Coronary artery (tissue), 2 donors: ENCODE results near the gene ETNK2.

Source experiments
- DNase-seq: peaks from one replicate; pipeline ENCODE4 v3.0.0-alpha.2; 2017; ENCODE audit warnings: low spot score
- H3K27ac ChIP-seq, 2 donors: fragments of 200-600 bp; sonication (generic); one replicate each; pipeline ENCODE4 v1.5.1; 2016 to 2019
- H3K4me3 ChIP-seq: fragments of 200-600 bp; sonication (generic); 2 replicates; pipeline ENCODE4 v1.5.1; 2016; ENCODE audit warnings: mild to moderate bottlenecking, moderate library complexity
- TF ChIP-seq, protein P1 (sequence below): fragments of 200-600 bp; sonication (generic); IDR thresholded peaks from one replicate; pipeline ENCODE4 v1.5.1; 2019; ENCODE audit warnings: antibody characterized with exemption

ETNK2 gene, protein sequence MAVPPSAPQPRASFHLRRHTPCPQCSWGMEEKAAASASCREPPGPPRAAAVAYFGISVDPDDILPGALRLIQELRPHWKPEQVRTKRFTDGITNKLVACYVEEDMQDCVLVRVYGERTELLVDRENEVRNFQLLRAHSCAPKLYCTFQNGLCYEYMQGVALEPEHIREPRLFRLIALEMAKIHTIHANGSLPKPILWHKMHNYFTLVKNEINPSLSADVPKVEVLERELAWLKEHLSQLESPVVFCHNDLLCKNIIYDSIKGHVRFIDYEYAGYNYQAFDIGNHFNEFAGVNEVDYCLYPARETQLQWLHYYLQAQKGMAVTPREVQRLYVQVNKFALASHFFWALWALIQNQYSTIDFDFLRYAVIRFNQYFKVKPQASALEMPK

DNA sequence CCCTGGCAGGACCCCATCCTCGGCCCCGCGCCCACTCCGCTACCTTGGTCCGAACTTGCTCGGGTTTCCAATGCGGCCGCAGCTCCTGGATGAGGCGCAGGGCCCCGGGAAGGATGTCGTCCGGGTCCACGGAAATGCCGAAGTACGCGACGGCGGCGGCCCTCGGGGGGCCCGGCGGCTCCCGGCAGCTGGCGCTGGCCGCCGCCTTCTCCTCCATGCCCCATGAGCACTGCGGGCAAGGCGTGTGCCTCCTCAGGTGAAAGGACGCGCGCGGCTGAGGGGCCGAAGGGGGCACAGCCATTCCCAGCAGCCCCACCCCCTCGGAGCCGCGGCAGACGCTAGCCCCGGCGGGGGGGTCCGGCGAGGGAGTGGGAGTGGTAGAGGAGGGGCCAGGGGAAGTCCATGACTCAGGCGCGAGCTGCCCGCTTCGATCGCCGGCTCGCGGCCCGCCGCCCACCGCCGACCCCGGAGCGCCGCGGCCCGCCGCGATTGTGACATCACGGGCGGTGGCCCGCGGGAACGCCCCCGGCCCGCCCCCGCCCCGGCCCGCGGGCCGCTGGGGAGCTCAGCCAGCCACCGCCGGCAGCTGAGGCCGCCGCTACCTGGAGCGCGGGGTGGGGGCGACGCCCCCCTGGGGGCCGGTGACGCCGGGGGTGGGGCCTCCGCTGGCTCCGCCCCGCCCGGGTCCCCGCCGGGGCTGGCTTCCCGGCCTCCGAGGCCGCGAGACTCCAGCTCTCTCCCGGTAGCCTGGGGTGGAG lies at the start of gene ETNK2:
ETNK2 (minus strand) TSS at position 493 of the 758 bp plus-strand sequence; CDS start at position 301, 192 bp downstream.
- peak; percentile 85 for DNase-seq
- TF ChIP-seq, protein P1, sequence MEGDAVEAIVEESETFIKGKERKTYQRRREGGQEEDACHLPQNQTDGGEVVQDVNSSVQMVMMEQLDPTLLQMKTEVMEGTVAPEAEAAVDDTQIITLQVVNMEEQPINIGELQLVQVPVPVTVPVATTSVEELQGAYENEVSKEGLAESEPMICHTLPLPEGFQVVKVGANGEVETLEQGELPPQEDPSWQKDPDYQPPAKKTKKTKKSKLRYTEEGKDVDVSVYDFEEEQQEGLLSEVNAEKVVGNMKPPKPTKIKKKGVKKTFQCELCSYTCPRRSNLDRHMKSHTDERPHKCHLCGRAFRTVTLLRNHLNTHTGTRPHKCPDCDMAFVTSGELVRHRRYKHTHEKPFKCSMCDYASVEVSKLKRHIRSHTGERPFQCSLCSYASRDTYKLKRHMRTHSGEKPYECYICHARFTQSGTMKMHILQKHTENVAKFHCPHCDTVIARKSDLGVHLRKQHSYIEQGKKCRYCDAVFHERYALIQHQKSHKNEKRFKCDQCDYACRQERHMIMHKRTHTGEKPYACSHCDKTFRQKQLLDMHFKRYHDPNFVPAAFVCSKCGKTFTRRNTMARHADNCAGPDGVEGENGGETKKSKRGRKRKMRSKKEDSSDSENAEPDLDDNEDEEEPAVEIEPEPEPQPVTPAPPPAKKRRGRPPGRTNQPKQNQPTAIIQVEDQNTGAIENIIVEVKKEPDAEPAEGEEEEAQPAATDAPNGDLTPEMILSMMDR: no peak
- Histone ChIP-seq H3K4me3 (peak within 1 kb of the TSS; percentile 85), H3K27ac (peak within 1 kb of the TSS; percentile 84 to 87)

DNA sequence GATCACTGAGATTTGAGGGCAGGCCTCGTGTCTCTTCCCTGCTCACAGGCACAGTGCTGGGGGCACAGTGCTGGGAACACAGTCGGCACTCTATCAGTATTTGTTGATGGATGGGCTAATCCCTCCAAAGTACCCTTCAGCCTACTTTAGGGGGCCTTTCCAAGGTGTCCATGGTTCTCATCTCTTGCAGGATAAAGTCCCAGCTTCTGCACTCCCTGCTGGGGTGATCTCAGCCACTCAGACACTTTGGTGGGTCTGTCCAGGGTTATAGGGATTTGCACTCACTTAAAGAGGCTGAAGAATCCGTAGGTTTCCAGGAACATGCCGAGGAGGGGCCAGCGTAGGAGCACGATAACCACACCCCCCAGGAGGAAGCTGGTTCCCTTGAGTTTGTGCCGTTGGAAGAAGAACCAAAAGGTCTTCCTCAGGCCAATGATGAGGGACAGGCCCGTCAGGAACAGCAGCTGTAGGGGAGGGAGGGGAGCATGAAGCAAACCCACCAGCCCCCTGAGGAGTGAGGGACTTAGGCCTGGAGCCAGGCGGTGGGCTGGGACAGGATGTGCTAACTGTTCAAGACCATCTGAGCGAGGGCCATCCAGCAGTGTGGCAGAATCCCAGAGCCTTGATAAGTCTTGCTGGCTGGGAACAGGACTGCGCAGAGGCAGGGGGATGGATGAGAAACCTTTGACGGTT lies 49.6 kb upstream of the ETNK2 start:
- no peak overlapping the region for H3K4me3 ChIP-seq
- TF ChIP-seq, protein P1: no peak
- no peak overlapping the region for H3K27ac ChIP-seq
- DNase-seq: peak; percentile 33

DNA sequence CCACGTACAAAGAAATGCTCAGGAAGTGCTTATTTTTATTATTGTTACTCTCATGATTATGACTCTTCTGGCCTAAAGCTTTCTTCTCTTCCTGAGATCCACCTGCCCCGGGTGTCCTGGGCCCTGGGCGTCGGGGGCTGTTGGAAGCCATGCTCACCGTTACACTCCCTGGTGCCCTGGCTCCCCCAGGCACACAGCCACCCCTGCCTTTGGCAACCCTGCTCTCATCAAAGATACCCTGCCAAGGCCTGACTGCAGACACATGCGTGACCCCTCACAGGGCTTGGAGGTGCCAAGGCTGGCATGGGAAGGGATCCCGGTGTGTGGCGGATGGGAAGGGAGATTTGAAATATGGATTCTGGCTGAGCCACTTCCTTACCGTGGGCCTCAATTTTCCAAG lies 47.7 kb upstream of the ETNK2 start:
- DNase-seq: no peak
- TF ChIP-seq, protein P1: no peak
- no peak overlapping the region for H3K4me3 ChIP-seq
- H3K27ac ChIP-seq: no peak overlapping the region

DNA sequence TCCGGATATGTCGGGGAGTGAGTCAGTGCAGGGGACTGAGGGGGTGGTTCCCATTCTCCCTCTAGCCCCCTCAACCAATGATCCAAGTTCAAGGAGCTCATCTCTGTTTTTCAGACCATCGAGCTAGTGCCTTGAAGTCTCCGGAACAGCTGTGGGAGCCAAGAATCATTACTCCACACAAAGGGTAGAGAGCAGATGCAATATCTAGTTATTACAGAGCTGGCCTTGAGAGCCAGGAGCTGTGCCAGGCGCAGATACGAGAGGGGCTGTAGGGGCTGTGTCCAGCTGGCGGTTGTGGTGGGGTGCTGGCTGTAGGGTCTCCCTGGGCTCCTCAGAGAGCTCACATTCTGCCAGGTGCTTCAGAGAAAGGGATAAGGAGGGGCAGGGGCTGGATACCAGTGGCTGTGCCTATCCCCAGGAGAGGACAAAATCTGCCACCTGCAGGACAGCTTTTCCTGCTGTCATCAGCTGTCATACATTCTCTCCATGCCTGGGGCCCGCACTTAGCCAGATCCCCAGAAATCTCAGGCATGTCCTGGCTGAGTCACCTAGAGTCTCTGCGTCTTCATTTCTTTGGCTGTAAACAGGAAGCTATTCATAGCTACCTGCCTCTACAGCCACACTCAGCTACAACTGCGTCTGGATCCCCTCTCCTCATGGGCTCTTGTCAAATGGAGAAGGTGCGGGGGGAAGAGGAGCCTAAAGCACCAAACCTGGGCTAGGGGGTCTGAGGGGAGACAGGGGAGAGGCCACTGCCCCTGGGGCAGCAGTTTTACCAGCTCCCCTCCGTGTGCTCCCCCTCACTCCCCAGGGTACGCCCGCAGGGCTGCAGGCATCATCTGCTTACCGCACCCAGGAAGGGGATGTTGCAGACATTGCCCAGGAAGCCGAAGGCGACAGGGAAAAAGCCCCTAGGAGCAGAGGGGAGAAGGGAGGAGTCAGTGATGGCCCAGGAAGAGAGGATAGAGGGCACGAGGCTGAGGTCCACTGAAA lies 46.8 kb upstream of the ETNK2 start:
- no peak overlapping the region for H3K4me3 ChIP-seq
- no peak for DNase-seq
- TF ChIP-seq, protein P1: no peak

DNA sequence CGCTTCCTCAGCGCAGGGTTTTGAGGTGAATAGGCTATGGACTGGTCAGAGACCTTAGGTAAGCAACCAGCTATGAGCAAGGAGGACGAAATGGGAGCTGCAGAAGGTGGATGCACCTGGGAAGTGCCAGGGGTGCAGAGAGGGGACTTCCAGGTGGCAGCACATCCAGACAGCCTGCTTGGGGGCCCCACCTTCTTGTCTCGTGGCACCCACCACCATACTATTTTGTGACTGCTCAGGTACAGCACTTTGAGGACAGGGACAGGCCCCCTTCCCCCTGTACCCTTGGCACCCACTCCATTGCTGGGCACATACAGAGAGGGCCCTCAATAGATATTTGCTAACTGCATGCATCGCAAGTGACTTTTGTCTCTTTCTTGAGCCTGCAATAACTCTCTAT lies 45.2 kb upstream of the ETNK2 start:
- no peak overlapping the region for H3K27ac ChIP-seq
- TF ChIP-seq, protein P1: no peak
- no peak for DNase-seq

More for the DNA sequence above, 46.8 kb upstream of the ETNK2 start:
- no peak overlapping the region for H3K27ac ChIP-seq

More for the DNA sequence above, 45.2 kb upstream of the ETNK2 start:
- no peak overlapping the region for H3K4me3 ChIP-seq
